Measurements from ENCODE around the gene TMPRSS12. TPM values are rescaled to one million over a fixed set of nuclear protein-coding genes. Genes with fewer than 3 reads are reported as not detected.

Gene TMPRSS12
- total and polyA plus RNA-seq, 9 of the 15 experiments (the other 6 are each of a cell fraction or from before 2014, with no cell fraction given) = 0.04 TPM; not detected in 8

GRCh38 chr12:50882563-50882962 lies 39.8 kb downstream of the TMPRSS12 start:
- Histone ChIP-seq H3K4me3 (no peak overlapping the region), H3K9me3 (replicated peaks; ENCODE audit: control insufficient read depth, insufficient read depth, low read depth, low read length) (no peaks in the 10 kb centered on the region), H3K9me1 (ENCODE audit: control insufficient read depth, insufficient read depth, low read length) (no peaks in the 10 kb centered on the region), H3K4me2 (ENCODE audit: insufficient read depth, low read length) (no peak overlapping the region), H3K9ac (ENCODE audit: insufficient read depth in 1 of 2, low read depth in 2 of 2, low read length in 2 of 2) (no peak overlapping the region), H3K27ac (ENCODE audit: extremely low read depth, low read depth, low read length) (no peak overlapping the region), H4K20me1 (replicated peaks; ENCODE audit: control insufficient read depth, insufficient read depth, low read length) (no peaks in the 10 kb centered on the region), H3K79me2 (ENCODE audit: control insufficient read depth, insufficient read depth, low read length) (no peaks in the 10 kb centered on the region), H3K36me3 (ENCODE audit: control insufficient read depth, insufficient read depth, low read length) (no peaks in the 10 kb centered on the region), H3K27me3 (ENCODE audit: control insufficient read depth in 2 of 2, insufficient read depth in 2 of 2, low read length in 2 of 2) (no peaks in the 10 kb centered on the region), H3K4me1 (replicated peaks in 1 of 2; ENCODE audit: control insufficient read depth in 2 of 2, insufficient read depth in 2 of 2, low read length in 2 of 2) (no peaks in the 10 kb centered on the region), H2AFZ (ENCODE audit: low read depth, low read length) (no peak overlapping the region)
- DNase-seq (ENCODE audit: extremely low read depth in 1 of 4, low spot score in 3 of 4) (no peak), ATAC-seq (no peak), FAIRE-seq (no peak)
- intact Hi-C loops (cut with micrococcal nuclease) (no loop called here), in situ Hi-C loops (cut with MboI) (no loop called here)
- 46% methylated on average over 3 of the region's 3 CpGs for WGBS (ENCODE audit: insufficient coverage, low coverage, missing lambda C conversion rate)
- POLR2A ChIA-PET = interaction anchor here (0.6 kb wide), 1 partner anchor 22 kb away, joined by 3 read pairs; no protein-coding TSS in a partner anchor
- no TSS peak for BruUV-seq (replicated peaks)
- CTCF ChIA-PET (ENCODE audit: low intra/inter-chr PET ratio) = no interaction called here
- TF ChIP-seq POLR2H (tag; IDR thresholded peaks at IDR 0.05; ENCODE audit: low read depth) = no peak
- no peak for TF ChIP-seq CHD2 (IDR thresholded peaks at IDR 0.05; ENCODE audit: low read depth, low read length)
- no peak for TF ChIP-seq NEUROD1 (IDR thresholded peaks at IDR 0.05; ENCODE audit: borderline replicate concordance, low read depth, low read length, partially characterized antibody)
- TF ChIP-seq HDAC3 (IDR thresholded peaks at IDR 0.05; ENCODE audit: borderline replicate concordance, partially characterized antibody) = no peak
- TF ChIP-seq SRF (CRISPR knock-in tag; IDR thresholded peaks at IDR 0.05) = no peak
- TF ChIP-seq ZNF282 (CRISPR knock-in tag; IDR thresholded peaks at IDR 0.05) = no peak
- no peak for TF ChIP-seq RERE (CRISPR knock-in tag; IDR thresholded peaks at IDR 0.05; ENCODE audit: borderline replicate concordance)
- TF ChIP-seq ZNF395 (CRISPR knock-in tag; IDR thresholded peaks at IDR 0.05) = no peak
- TF ChIP-seq HNRNPL (IDR thresholded peaks at IDR 0.05; ENCODE audit: low read depth, low read length) = no peak
- TF ChIP-seq ZNF589 (CRISPR knock-in tag; IDR thresholded peaks at IDR 0.05; ENCODE audit: low read depth) = no peak
- TF ChIP-seq PHF20 (IDR thresholded peaks at IDR 0.05; ENCODE audit: partially characterized antibody) = no peak
- no peak for TF ChIP-seq ZEB2 (IDR thresholded peaks at IDR 0.05)
